Tibial nerve (tissue), 4 donors: ENCODE data around the gene PLCB3.

ENCODE experiments used
- EP300 ChIP-seq, 2 donors: sonication (generic); formaldehyde crosslinking; IDR thresholded peaks; one replicate each; pipeline ENCODE4 v1.6.1; 2017; ENCODE audit warnings: antibody characterized with exemption in 2 of 2, mild to moderate bottlenecking in 1 of 2
- POLR2A ChIP-seq, 2 donors: fragments of 450-650 bp; IDR thresholded peaks; one replicate each; pipeline ENCODE4 v1.6.1; 2017; ENCODE audit warnings: antibody characterized with exemption in 2 of 2, mild to moderate bottlenecking in 2 of 2, moderate library complexity in 2 of 2
- TF ChIP-seq, protein P1 (sequence below), 5 experiments: fragments of 200-600 bp in 3 of 5; fragments of 450-650 bp in 2 of 5; sonication (generic) in 3 of 5; IDR thresholded peaks; one replicate each; pipeline ENCODE4 v1.5.1; 2016 to 2019; ENCODE audit warnings: antibody characterized with exemption in 5 of 5, mild to moderate bottlenecking in 3 of 5, moderate library complexity in 2 of 5

GRCh38 chr11:64239662-64240434 is 11.5 kb upstream of the PLCB3 start:
- TF ChIP-seq POLR2A (IDR thresholded peaks at IDR 0.05) (no peak), EP300 (IDR thresholded peaks at IDR 0.05) (no peak)
- TF ChIP-seq, protein P1, sequence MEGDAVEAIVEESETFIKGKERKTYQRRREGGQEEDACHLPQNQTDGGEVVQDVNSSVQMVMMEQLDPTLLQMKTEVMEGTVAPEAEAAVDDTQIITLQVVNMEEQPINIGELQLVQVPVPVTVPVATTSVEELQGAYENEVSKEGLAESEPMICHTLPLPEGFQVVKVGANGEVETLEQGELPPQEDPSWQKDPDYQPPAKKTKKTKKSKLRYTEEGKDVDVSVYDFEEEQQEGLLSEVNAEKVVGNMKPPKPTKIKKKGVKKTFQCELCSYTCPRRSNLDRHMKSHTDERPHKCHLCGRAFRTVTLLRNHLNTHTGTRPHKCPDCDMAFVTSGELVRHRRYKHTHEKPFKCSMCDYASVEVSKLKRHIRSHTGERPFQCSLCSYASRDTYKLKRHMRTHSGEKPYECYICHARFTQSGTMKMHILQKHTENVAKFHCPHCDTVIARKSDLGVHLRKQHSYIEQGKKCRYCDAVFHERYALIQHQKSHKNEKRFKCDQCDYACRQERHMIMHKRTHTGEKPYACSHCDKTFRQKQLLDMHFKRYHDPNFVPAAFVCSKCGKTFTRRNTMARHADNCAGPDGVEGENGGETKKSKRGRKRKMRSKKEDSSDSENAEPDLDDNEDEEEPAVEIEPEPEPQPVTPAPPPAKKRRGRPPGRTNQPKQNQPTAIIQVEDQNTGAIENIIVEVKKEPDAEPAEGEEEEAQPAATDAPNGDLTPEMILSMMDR (IDR thresholded peaks at IDR 0.05), result no peak
